ENCODE measurements around the gene TNFSF8. TPM values are rescaled to one million over a fixed set of nuclear protein-coding genes. Genes with fewer than 3 reads are reported as not detected.

TNFSF8 gene, protein sequence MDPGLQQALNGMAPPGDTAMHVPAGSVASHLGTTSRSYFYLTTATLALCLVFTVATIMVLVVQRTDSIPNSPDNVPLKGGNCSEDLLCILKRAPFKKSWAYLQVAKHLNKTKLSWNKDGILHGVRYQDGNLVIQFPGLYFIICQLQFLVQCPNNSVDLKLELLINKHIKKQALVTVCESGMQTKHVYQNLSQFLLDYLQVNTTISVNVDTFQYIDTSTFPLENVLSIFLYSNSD
- 1 to 10 TPM; 3.2 to 7.1 (median 6.6) TPM for total RNA-seq

- TF ChIP-seq CTCF (IDR thresholded peaks at IDR 0.05), result no peak
- DNase-seq (ENCODE audit: low spot score) (no peak), ATAC-seq (ENCODE audit: low FRiP score) (no peak)
These were observed at the start of gene TNFSF8 for GRCh38 chr9:114930056-114930812. TNFSF8 (minus strand) TSS chr9:114930591; CDS start chr9:114930303, 288 bp downstream.

- DNase-seq (ENCODE audit: low spot score), result no peak
- no peak for TF ChIP-seq CTCF (IDR thresholded peaks at IDR 0.05)
- ATAC-seq (ENCODE audit: low FRiP score), result no peak
These were observed 42.8 kb upstream of the TNFSF8 start for GRCh38 chr9:114973216-114973615.

DNA sequence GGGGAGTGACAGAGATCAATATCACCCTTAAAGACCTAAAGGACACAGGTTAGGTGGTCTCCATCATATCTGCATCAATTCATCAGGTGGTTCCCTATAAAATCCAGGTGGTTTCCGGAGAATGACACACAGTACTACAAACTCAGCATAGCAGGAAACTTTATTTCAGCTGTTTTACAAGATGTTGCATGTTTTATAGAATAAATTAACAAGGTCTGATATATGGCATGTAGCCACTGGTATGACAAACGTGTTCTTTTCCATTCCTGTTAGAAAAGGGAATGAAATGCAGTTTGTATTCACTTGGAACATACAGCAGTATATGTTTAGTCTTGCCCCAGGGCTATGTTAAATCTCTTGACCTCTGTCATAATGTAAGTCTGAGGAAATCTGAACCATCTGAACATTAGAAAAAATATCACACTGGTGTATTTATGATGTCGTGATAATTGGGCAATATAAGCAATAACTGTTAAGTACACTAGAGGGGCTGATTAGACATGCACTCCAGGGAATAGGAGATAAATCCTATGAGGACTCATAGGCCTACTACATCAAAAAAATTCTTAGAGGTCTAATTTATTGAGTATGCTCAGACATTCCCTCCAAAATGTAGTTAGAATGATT lies 42.2 kb upstream of the TNFSF8 start:
- no peak for TF ChIP-seq CTCF (IDR thresholded peaks at IDR 0.05)

DNA sequence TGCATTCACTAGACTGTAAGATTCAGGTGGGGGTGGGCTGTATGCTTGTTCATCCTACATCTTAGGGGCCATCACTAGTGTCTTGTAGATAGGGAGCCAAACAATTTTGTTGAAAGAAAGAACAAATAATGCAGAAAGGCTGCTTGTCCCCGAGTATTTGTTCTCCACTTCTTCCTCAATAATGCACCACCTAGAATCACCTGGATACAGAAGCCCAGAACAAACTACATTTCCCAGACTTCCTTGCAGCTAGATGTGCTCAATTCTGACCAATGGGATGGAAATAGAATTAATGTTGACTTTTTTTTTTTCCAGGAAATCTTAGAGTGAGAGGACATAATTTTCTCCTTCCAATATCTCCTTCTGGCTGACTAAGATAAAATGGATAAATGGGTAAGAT lies 38.9 kb upstream of the TNFSF8 start:
- DNase-seq (ENCODE audit: low spot score) (no peak), ATAC-seq (ENCODE audit: low FRiP score) (no peak)
- TF ChIP-seq CTCF (IDR thresholded peaks at IDR 0.05), result no peak

More for the DNA sequence above, 42.2 kb upstream of the TNFSF8 start:
- ATAC-seq (ENCODE audit: low FRiP score) (no peak), DNase-seq (ENCODE audit: low spot score) (no peak)

GRCh38 chr9:114968671-114969070 lies 38.3 kb upstream of the TNFSF8 start:
- ATAC-seq (ENCODE audit: low FRiP score), result no peak
- DNase-seq (ENCODE audit: low spot score), result no peak
- TF ChIP-seq CTCF (IDR thresholded peaks at IDR 0.05), result no peak

DNA sequence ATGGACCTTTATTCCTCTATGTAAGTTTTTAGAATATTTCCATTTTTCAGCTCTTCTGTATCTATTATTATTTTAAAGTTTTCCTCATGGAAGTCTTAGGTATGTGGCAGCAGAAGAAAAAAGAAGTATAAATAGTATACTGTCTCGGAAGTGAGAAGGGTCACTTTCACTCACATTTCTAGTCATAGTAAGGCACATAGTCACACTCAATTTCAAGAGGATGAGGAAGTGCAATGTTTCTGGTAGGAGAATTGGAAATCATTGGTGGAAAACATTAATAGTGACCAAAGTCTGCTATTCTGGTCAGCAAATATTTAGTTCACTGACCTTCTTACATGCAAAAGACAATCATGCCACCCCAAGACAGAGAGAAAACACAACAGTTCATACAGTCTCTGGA lies 35.2 kb upstream of the TNFSF8 start:
- no peak for TF ChIP-seq CTCF (IDR thresholded peaks at IDR 0.05)
- ATAC-seq (ENCODE audit: low FRiP score), result no peak
- no peak for DNase-seq (ENCODE audit: low spot score)
